HepG2 (cell line): ENCODE data around the gene DOK5.

Experiments
- CEBPB ChIP-seq: IDR thresholded peaks from 2 replicates; pipeline ENCODE4 v1.6.1; 2011; ENCODE audit warnings: low read depth, low read length, improper control_type of control experiment, borderline replicate concordance
- KLF13 ChIP-seq: sonication (generic); formaldehyde crosslinking; IDR thresholded peaks from 2 replicates; pipeline ENCODE4 v1.4.0; 2020; ENCODE audit warnings: mild to moderate bottlenecking, missing genetic modification reagents
- NFE2L2 ChIP-seq: fragments of 150-350 bp; IDR thresholded peaks from 2 replicates; pipeline ENCODE4 v1.6.1; 2014; ENCODE audit warnings: low read length
- SIX1 ChIP-seq: sonication (generic); formaldehyde crosslinking; IDR thresholded peaks from 2 replicates; pipeline ENCODE4 v1.4.0; 2020; ENCODE audit warnings: missing genetic modification reagents, borderline replicate concordance
- TBX2 ChIP-seq: sonication (generic); formaldehyde crosslinking; IDR thresholded peaks from 2 replicates; pipeline ENCODE4 v1.5.0; 2020; ENCODE audit warnings: missing genetic modification reagents, mild to moderate bottlenecking, borderline replicate concordance
- THYN1 ChIP-seq: sonication (generic); formaldehyde crosslinking; IDR thresholded peaks from 2 replicates; pipeline ENCODE4 v1.8.1; 2023; ENCODE audit warnings: low read depth, mild to moderate bottlenecking, moderate library complexity, missing genetic modification reagents, borderline replicate concordance
- U2AF1 ChIP-seq: fragments of 200-400 bp; formaldehyde crosslinking; optimal IDR thresholded peaks from 2 replicates; pipeline ENCODE3; 2017; ENCODE audit warnings: mild to moderate bottlenecking, low read depth, low read length
- ZNF274 ChIP-seq: sonication (generic); formaldehyde crosslinking; IDR thresholded peaks from 2 replicates; pipeline ENCODE4 v1.5.1; 2020; ENCODE audit warnings: mild to moderate bottlenecking, missing genetic modification reagents
- ZNF572 ChIP-seq: sonication (generic); formaldehyde crosslinking; IDR thresholded peaks from 2 replicates; pipeline ENCODE4 v1.5.1; 2020; ENCODE audit warnings: mild to moderate bottlenecking, missing genetic modification reagents
- TF ChIP-seq, protein P1 (sequence below): sonication (generic); formaldehyde crosslinking; IDR thresholded peaks from 2 replicates; pipeline ENCODE4 v1.4.0; 2020; ENCODE audit warnings: missing genetic modification reagents
- TF ChIP-seq, protein P2 (sequence below): sonication (generic); formaldehyde crosslinking; IDR thresholded peaks from 2 replicates; pipeline ENCODE4 v1.4.0; 2020; ENCODE audit warnings: missing genetic modification reagents

DNA sequence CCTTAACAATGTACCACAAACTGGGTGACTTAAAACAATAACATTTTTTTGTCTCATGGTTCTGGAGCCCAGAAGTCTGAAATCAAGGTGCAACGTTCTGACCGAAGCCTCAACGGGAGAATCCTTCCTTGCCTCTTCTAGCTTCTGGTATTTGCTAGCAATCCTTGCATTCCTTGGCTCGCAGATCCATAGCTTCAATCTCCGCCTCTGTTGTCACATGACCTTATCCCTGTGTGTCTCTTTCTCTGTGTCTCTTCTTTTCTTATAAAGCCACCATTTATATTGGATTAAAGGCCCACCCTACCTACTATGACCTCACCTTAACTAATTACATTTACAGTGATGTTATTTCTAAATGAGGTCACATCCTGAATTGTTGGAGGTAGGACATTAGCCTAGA lies 37.2 kb upstream of the DOK5 start:
- TF ChIP-seq THYN1 (CRISPR knock-in tag) = no peak
- TF ChIP-seq U2AF1 = no peak
- TF ChIP-seq SIX1 (CRISPR knock-in tag) = no peak
- no peak for TF ChIP-seq ZNF572
- TF ChIP-seq, protein P1, sequence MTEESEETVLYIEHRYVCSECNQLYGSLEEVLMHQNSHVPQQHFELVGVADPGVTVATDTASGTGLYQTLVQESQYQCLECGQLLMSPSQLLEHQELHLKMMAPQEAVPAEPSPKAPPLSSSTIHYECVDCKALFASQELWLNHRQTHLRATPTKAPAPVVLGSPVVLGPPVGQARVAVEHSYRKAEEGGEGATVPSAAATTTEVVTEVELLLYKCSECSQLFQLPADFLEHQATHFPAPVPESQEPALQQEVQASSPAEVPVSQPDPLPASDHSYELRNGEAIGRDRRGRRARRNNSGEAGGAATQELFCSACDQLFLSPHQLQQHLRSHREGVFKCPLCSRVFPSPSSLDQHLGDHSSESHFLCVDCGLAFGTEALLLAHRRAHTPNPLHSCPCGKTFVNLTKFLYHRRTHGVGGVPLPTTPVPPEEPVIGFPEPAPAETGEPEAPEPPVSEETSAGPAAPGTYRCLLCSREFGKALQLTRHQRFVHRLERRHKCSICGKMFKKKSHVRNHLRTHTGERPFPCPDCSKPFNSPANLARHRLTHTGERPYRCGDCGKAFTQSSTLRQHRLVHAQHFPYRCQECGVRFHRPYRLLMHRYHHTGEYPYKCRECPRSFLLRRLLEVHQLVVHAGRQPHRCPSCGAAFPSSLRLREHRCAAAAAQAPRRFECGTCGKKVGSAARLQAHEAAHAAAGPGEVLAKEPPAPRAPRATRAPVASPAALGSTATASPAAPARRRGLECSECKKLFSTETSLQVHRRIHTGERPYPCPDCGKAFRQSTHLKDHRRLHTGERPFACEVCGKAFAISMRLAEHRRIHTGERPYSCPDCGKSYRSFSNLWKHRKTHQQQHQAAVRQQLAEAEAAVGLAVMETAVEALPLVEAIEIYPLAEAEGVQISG = no peak
- TF ChIP-seq, protein P2, sequence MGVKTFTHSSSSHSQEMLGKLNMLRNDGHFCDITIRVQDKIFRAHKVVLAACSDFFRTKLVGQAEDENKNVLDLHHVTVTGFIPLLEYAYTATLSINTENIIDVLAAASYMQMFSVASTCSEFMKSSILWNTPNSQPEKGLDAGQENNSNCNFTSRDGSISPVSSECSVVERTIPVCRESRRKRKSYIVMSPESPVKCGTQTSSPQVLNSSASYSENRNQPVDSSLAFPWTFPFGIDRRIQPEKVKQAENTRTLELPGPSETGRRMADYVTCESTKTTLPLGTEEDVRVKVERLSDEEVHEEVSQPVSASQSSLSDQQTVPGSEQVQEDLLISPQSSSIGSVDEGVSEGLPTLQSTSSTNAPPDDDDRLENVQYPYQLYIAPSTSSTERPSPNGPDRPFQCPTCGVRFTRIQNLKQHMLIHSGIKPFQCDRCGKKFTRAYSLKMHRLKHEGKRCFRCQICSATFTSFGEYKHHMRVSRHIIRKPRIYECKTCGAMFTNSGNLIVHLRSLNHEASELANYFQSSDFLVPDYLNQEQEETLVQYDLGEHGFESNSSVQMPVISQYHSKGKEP (CRISPR knock-in tag) = no peak
- no peak for TF ChIP-seq NFE2L2
- no peak for TF ChIP-seq TBX2 (CRISPR knock-in tag)
- TF ChIP-seq CEBPB = no peak
- no peak for TF ChIP-seq KLF13
- no peak for TF ChIP-seq ZNF274 (CRISPR knock-in tag)
